ENCODE results near the gene C16orf82.

The C16orf82 gene

DNA sequence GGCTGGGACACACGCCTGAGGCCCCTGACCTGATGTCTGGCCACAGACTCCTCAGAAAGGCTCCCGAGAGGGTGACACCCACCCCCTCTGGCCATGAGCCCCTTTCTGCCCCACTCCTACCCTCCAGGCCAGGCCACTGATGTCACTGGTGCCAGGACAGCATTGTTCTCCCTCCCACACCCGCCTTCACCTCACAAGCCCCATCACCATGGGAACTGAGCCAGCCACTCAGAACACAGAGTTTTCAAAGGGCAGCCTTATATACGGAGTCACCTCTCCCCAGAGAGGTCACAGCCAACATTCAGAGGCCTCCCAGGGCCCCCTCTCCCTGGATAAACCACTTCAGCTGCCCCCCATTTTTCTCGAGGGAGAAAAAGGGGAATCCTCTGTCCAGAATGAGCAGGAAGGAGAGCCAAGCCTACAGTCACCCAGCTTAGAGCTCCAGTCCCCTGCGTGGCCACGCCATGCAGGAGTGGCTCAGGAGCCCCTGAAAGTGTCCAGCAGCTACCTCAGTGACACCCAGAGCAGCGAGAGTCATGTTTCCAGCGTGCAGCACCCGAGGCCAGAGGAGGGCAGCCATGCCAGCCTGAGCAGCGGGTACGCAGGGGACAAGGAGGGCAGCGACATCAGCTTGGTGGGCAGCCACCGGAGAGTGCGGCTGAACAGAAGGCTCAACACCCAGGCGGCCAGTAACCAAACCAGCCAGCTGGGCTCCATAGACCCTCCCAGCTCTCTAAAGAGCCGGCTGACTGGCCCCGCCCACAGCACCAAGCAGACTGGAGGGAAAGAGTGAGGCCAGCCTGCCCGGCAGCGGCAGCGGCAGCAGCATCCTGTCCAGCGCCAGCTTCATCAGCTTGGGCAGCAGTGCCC is at the start of gene C16orf82:
Gene C16orf82, plus strand, starts transcription at position 260 of the 870 bp plus-strand sequence.
- TF ChIP-seq CTCF (IDR thresholded peaks at IDR 0.05; ENCODE audit: extremely low read depth, missing control alignments) = no peak
- no peak for DNase-seq (ENCODE audit: low spot score)

DNA sequence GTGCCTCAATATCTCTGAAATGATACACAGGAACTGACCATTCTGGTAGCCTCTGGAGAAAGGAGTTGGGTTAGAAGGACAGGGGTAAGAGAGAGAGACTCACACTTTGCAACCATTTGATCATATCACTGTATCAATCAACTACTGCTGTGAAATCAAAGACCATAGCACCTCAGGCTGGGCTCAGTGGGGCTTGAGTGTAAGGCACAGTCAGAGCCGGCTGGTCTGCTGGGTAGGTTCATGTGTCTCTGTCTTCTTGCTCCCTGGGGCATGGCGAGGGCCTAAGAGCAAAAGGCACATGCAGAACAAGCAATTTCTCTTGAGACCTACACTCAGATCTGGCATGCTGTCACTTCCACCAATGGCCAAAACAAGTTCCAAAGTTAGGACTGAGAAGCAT is 46.7 kb upstream of the C16orf82 start:
- no peak for TF ChIP-seq CTCF (IDR thresholded peaks at IDR 0.05; ENCODE audit: extremely low read depth, missing control alignments)
- no peak for DNase-seq (ENCODE audit: low spot score)

GRCh38 chr16:27024010-27024409 is 42.7 kb upstream of the C16orf82 start:
- no peak for DNase-seq (ENCODE audit: low spot score)
- no peak for TF ChIP-seq CTCF (IDR thresholded peaks at IDR 0.05; ENCODE audit: extremely low read depth, missing control alignments)

- no peak for TF ChIP-seq CTCF (IDR thresholded peaks at IDR 0.05; ENCODE audit: extremely low read depth, missing control alignments)
- DNase-seq (ENCODE audit: low spot score) = no peak
Measured at GRCh38 chr16:27025581-27025980, 41.1 kb upstream of the C16orf82 start.

- TF ChIP-seq CTCF (IDR thresholded peaks at IDR 0.05; ENCODE audit: extremely low read depth, missing control alignments) = no peak
- no peak for DNase-seq (ENCODE audit: low spot score)
Measured at GRCh38 chr16:27027971-27028370, 38.8 kb upstream of the C16orf82 start.

- no peak for DNase-seq (ENCODE audit: low spot score)
- TF ChIP-seq CTCF (IDR thresholded peaks at IDR 0.05; ENCODE audit: extremely low read depth, missing control alignments) = no peak
Measured at GRCh38 chr16:27028591-27029110, 38.1 kb upstream of the C16orf82 start.

- DNase-seq (ENCODE audit: low spot score) = no peak
- TF ChIP-seq CTCF (IDR thresholded peaks at IDR 0.05; ENCODE audit: extremely low read depth, missing control alignments) = no peak
Measured at GRCh38 chr16:27029525-27029924, 37.2 kb upstream of the C16orf82 start.

Measured in GM20000 (cell line).